CD4-positive, alpha-beta T cell treated with Interleukin-17A for 4 hours (primary cell): ENCODE results near the gene GORASP1.

ENCODE experiments used
- DNase-seq: peaks from one replicate; pipeline ENCODE4 v3.0.0-alpha.2; 2020; ENCODE audit warnings: mixed read lengths

The GORASP1 gene

GRCh38 chr3:39124876-39125840 lies 17.7 kb upstream of the GORASP1 start:
- DNase-seq, result no peak

DNA sequence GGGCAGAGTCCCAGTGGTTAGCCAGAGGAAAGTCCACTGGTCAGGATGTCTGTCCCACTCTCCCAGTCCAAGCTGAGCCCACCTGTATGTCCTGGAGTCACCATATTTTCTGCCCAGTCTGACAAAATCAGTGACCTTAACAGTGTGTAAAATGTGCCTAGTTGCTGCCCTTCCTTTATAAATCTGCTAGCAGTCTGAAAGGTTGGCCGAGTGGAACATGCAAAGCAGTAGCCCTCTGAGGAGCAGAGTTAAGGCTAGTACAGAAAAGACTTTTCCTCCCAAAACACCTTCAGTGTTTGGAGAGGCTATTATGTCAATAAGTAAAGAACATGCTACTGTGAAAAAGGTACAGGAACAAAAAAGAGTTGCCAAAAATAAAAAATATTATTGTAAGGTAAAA lies 15.4 kb upstream of the GORASP1 start:
- DNase-seq, result no peak

DNA sequence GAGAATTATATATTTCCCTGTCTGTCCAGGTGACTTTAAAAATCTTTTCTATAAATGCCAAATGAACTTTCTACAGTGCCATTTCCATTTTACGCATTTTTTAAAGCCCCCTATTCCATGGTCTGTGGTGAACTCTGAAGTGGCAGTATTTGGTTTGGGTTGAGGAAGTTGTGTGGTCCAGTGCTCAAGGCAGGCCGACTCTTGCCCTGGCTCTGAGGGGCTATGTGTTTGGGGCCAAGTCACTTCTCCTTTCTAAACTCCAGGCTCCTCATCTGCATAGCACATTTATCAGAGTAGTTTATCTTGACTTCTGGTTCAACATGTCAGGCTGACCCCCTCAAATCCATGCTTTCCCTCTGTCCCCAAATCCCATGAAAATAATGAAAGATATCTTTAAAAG lies 14.2 kb upstream of the GORASP1 start:
- no peak for DNase-seq

GRCh38 chr3:39118931-39119660 lies 11.7 kb upstream of the GORASP1 start:
- no peak for DNase-seq

DNA sequence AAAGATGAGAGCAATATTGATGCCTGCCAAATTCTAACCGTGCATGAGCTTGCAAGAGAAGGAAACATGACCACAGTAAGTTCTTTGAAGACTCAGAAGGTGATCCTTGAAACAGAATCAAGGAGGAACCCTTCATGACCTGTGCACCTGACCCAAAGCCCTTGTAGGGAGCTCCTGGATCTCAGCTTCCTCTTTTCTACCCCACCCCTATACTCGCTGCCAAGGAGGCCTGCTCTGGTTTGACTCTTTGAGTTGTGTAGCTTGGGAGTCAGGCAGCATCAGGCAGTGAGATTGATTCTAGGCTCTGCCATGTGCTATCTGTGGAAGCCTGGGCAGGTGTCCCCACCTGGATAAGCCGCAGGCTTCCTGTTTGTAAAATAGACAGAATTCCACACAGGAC lies 10.7 kb upstream of the GORASP1 start:
- no peak for DNase-seq

GRCh38 chr3:39115870-39116269 lies 8.4 kb upstream of the GORASP1 start:
- no peak for DNase-seq

DNA sequence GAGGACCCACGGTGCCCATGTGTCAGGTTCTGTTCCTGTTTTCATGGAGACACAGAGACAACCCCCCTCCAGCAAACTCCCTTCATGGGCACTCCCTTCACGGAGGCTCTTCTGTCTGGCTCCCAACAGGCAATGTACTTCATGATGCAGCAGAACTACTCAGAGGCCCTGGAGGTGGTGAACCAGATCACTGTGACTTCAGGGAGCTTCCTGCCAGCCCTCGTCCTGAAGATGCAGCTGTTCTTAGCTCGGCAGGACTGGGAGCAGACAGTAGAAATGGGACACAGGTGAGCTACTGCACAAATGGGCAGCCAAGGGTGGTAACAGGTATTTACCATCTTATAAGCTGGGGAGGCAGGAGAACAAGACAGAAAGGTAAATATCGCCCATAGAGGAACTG lies 7.0 kb upstream of the GORASP1 start:
- DNase-seq, result no peak

DNA sequence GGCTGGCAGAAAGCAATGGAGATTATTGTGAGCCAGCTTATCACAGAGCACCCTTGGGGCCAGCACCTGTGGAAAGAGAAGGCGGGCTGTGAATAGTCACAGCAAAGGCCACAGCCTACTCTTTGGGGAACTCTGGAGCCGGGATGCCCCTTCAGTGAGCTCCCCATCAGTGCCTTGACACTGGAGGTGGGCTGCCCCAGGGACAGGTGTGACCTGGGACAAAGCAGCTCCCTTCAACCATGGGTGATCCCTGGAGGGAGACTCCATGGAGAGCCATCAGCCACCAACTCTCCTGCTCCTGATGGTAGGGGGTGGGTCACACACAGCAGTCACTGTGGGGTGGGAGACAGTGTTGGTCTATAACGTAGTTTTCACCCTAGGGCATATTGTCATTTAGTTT lies 5.9 kb upstream of the GORASP1 start:
- DNase-seq, result no peak

- DNase-seq, result no peak
Measured at GRCh38 chr3:39112535-39112934, 5.1 kb upstream of the GORASP1 start.

DNA sequence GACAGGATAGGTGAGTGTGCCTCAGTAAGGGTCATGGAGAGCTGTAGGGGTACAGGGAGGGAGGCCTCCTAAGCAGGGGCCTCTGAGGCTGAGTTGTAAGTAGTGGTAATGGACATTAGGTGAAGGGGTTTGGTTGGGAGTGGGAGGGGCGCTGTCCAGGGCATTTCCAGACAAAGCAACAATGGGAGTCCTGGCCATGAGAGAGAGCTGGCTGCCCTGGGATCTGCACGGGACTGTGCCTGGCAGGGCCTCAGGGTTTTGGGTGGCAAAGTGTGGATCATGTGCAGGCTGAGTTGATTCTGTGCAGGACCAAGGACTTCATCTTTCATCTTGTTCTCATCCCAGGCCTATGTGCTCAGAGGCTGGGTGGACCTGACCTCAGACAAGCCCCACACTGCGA lies 4.7 kb upstream of the GORASP1 start:
- no peak for DNase-seq

DNA sequence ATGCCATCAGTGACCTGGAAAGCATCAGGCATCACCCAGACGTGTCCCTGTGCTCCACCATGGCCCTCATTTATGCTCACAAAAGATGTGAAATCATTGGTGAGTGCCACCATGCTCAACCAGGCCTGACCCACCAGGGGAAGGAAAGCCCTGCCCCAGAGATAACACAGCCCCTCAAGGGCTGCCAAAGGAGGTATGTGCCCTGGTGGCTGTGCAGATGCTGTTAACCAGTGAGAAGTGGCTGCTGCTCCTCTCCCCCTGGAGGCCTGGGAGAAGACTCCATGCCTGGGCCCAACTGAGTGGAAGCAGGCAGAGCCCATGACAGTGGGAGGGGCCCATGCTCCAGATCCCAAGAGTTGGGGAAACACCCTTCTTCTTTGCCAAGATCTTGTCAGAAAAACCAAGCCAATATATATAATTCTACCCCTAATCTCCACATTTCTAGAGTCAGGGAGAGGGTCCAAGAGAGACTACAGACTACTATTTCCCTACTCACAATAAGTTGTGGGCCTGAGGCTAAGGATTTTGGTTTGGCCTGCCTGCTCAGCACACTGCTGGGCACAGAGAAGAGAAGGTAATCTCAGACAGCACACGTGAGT lies 2.7 kb upstream of the GORASP1 start:
- DNase-seq, result no peak

DNA sequence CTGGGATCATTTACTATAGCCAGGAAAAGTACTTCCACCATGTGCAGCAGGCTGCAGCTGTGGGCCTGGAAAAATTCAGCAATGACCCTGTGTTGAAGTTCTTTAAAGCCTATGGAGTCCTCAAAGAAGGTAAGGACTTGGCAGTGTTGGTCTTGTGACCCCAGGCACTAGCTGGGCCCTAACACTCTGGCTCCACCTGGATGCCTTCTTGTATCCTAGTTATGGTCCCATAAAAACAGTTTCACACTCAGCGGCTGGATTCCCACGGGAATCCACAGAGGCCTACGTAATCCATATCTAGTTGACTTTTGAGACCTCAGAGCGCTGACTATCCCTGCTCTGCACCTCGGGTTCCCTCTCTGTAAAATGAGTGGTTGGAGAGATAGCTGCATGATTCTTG lies 1.7 kb upstream of the GORASP1 start:
- DNase-seq, result no peak

GRCh38 chr3:39108200-39108710 lies 828 bp upstream of the GORASP1 start:
- DNase-seq, result peak; percentile 29

- DNase-seq, result peak; percentile 32
Measured at GRCh38 chr3:39106851-39107387, 508 bp downstream of the GORASP1 start.

DNA sequence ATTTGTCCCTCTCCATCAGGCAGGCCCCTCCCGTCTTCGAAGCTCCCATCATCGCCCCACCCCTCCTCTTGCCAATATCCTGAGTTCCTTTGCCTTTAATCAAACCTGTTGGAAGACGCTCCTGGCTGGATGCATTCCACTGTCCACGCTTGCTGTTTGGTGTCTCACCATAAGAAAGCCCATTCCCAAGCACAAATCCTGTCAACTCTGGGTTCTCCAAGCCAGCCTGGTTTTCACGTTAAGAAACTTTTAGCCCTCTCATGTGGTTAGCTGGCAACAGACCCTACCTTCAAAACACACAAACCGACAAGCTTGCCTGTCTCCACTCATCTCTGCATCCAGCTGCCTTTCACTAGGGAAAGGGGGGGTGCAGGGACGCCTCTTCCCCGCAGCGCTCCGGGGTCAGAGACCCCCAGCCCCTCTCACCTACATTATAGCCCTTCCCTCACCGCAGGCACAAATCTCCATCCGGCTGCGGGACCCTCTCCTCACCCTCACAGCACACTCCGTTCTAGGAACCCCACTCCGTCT lies 1.1 kb downstream of the GORASP1 start:
- DNase-seq, result no peak

DNA sequence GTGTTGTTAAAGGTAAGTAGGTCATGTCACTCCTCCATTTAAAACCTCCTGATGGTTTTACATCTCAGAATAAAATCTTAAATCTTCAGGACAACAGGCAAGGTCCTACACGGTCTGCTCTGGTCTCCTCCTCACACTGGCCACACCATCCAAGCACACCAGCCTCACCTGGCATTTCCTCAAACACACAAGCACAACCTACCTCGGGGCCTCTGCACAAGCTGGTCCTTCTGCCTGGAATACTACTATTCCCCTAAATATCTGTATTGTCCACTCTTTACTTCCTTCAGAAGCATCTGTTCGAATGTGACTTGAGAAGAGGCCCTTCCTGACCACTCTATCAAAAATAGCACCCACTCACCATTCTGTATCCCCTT lies 1.8 kb downstream of the GORASP1 start:
- no peak for DNase-seq

DNA sequence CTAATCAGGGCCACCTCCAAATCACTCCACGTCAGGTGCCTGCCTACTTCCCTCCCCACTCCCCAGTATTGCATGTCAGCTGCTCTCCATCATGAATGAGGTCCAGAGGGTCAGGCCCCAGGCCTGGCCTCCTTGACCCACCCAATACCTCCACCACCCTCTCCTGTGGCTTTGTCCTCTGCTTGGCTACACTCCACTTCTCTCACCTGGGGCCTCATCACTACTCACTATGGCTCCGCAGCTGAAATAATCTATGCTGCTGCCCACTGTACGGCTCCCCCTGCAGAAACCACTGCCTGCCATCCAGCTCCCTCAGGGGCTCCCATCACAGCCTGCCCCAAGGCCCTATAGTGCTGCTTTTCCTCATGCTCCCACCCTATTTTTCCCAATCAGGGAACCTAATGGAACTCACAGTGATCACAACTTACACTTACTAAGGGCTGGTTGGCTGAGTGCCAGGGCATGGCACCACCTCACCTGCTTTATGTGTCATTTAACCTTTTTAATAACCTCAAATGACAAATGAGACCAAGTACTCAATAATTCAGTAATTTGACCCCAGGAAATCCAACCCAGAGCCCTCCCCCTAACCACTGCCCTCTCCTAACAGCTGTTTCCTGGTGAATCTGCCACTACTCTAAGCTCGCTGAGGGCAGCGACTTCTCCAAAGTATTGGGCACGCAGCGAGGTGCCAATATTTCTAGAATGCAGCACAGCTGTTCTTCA lies 2.3 kb downstream of the GORASP1 start:
- DNase-seq, result peak; percentile 72

- DNase-seq, result no peak
Measured at GRCh38 chr3:39103791-39104552, 3.5 kb downstream of the GORASP1 start.

GRCh38 chr3:39103324-39103693 lies 4.1 kb downstream of the GORASP1 start:
- no peak for DNase-seq

DNA sequence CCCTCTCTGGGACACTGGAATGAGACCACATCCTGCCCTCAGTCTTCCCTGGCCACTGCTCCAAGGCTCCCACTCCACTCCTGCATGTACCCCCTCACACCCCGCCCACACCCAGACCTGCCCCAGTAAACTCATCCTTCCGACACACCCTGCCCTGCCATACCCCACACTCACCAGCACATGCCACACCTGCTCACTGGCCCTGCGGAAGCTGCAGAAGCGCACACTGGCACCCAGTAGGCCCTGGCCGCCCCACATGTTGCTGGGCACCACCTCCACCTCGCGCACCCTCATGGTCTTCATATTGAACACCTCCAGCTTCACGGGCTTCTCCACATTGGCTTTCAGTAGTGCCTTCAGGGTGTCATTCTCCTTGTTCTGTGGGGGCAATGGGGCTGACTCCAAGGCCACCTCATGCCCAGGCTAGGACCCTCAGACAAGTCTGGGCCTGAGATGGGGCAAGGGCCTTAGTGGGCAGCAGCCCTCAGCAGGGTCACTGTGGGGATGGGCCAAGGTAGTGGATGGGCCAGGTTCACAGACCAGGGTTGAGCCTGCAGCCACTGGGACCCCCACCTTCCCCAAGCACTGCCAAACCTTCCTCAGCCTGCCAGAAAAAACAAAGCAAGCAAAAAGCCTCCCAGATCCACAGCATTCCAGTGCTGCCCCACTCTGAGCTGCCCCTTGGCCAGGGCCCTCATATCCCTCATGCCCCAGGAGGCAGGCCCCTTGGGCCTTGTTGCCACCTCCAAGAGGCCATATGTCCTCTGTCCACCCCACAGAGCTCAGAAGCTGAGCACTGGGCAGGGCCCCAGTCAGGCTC lies 4.7 kb downstream of the GORASP1 start:
- no peak for DNase-seq
